GM20000 (cell line): Measurements from ENCODE around the gene ZSWIM7.
"Not testable (repeated sequence)": the region's sequence is repeated elsewhere in the genome, so short reads cannot be mapped to it uniquely, and the experiment has no call there.

ENCODE experiments used
- DNase-seq: peaks from one replicate; pipeline ENCODE4 v3.0.0; 2012; ENCODE audit warnings: low spot score
- TF ChIP-seq, protein P1 (sequence below): IDR thresholded peaks from 2 replicates; pipeline ENCODE4 v1.5.1; 2012; ENCODE audit warnings: mild to moderate bottlenecking, control low read depth; ENCODE audit errors: extremely low read depth, missing control alignments

Gene ZSWIM7

DNA sequence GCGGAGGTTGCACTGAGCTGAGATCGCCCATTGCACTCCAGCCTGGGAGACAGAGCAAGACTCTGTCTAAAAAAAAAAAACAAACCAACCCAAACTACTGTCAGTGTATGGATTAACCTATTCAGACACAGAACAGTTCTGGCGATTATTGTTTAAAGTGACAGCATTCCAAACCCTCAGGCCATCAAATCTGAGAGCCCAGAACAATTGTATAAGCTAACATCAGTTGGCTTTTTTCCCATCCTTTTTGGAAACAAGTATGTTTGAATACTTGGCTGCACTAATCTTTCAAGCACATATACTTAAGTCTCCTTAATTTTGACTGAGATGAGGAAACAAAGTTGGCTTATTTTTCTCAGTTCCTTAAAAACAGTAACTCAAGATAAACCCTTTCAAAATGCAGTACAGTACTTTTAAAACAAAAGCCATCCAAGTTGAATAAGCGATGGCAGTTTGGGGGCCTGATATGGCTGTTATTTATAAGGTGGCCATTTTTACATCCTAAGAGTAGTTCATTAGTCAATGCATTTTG is 1.4 kb downstream of the ZSWIM7 start:
- DNase-seq, result no peak
- TF ChIP-seq, protein P1, sequence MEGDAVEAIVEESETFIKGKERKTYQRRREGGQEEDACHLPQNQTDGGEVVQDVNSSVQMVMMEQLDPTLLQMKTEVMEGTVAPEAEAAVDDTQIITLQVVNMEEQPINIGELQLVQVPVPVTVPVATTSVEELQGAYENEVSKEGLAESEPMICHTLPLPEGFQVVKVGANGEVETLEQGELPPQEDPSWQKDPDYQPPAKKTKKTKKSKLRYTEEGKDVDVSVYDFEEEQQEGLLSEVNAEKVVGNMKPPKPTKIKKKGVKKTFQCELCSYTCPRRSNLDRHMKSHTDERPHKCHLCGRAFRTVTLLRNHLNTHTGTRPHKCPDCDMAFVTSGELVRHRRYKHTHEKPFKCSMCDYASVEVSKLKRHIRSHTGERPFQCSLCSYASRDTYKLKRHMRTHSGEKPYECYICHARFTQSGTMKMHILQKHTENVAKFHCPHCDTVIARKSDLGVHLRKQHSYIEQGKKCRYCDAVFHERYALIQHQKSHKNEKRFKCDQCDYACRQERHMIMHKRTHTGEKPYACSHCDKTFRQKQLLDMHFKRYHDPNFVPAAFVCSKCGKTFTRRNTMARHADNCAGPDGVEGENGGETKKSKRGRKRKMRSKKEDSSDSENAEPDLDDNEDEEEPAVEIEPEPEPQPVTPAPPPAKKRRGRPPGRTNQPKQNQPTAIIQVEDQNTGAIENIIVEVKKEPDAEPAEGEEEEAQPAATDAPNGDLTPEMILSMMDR, result no peak

DNA sequence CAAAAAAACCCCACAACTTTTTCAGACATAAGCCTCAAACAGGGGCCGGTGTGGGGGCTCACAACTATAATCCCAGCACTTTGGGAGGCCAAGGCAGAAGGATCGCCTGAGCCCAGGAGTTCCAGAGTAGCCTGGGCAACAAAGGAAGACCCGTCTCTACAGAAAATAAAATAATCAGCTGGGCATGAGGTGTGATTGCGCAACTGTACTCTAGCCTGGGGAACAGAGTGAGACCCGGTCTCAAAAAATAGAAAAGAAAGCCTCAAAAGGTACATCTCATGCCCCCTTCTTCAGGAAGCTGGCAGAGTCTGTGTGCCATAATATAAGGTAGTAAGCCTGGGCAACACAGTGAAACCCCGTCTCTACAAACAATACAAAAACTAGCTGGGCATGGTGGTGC is 3.2 kb downstream of the ZSWIM7 start:
- no peak for DNase-seq
- TF ChIP-seq, protein P1, result no peak

DNA sequence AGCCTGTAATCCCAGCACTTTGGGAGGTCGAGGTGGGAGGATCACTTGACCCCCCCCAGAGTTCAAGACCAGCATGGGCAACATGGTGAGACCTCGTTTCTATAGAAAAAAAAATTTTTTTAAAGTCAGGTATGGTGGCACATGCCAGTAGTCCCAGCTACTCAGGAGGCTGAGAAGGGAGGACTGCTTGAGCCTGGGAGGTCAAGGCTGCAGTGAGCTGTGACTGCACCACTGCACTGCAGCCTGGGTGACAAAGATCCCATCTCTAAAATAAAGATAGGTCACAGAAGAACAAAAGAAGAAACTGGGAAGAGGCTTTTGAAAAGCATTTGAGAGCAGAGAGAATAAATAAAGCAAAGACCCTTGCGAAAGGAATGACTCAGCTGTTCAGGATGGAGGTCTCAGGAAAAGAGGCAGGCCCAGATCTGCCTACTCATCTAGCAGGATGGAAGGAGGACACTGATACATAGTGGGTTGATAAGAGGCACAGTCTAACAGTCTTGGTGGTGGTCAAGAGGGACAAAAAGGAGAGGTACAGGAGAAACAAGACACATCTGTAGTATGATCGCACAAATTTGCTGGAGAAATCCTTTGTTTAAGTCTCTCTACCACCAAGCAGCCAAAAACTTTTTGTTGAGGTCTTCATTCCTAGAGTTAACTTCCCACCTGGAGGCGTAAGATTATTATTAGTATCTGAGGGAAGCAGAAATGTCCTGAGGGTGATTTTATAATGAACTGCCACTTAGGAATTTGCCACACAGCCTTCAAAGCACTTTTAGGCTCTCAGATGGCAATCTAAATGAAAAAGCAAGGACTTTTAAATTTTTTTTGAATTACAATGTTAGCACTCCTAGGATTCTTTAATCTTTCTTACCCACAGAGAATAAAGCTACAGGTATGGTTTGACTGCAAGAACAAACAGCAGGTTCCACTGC is 17.6 kb downstream of the ZSWIM7 start:
- DNase-seq, result no peak

DNA sequence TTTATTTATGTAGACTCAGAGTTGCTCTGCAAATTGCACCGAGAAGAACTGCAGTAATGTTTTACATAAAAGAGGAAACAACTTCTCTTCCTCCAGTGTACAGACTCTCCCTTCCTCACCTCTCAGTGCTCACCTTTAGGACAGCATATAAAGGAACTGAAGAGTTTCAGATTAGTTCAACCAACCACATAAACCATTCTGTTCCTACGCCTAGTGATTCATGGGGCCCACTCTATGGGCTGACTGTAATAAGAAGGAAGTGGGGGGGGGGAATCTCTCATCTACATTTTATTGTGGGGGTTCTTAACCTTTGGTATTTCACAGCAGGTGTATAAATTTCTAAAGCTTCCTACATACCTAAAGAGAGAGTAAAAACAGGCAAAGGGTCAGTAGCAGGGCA is 18.3 kb downstream of the ZSWIM7 start:
- DNase-seq, result peak; percentile 65
- TF ChIP-seq, protein P1, result no peak

More for the DNA sequence above, 17.6 kb downstream of the ZSWIM7 start:
- TF ChIP-seq, protein P1, result no peak

DNA sequence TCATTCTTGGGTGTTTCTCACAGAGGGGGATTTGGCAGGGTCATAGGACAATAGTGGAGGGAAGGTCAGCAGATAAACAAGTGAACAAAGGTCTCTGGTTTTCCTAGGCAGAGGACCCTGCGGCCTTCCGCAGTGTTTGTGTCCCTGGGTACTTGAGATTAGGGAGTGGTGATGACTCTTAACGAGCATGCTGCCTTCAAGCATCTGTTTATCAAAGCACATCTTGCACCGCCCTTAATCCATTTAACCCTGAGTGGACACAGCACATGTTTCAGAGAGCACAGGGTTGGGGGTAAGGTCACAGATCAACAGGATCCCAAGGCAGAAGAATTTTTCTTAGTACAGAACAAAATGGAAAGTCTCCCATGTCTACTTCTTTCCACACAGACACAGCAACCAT is 20.5 kb downstream of the ZSWIM7 start:
- DNase-seq, result not testable (repeated sequence)

DNA sequence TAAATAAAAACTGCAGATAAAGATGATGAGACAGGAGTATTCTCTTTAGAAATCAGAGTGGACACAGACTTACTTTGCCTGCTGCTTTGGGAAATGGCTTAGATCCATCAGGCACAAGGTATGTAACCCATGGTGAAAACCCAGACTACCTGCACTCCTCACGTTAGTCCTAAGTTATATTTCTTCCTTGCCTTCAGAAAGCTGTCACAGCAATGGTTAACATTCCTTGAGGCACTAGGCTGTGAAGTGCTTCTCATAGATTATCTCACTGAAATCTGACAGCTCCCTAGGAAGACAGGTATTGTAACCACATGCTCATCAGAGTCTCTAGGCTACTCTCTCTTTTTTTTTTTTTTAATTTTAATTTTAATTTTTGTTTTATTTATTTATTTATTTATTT is 20.9 kb downstream of the ZSWIM7 start:
- TF ChIP-seq, protein P1, result no peak
- no peak for DNase-seq

DNA sequence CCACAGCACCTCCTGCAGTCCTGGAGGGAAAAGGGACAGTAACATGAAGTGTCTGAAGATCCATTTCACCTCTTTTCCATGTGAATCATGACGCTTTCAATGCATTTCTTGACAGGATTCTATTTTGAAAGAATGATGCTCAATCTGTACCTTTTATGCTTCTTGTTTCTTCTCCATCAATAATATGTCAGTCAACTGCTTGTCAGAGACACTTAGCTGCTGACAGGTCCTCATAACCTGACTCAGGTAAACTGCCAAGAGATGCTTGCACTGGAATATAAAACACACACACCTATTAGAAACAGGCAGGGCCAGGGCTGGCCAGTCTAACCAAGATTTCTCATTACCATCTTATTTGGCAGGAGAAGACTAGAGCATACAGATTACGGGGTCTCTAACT is 21.6 kb downstream of the ZSWIM7 start:
- TF ChIP-seq, protein P1, result no peak
- DNase-seq, result no peak
